ENCODE measurements around the gene ATCAY.
"Not testable (repeated sequence)": the region's sequence is repeated elsewhere in the genome, so short reads cannot be mapped to it uniquely, and the experiment has no call there.

Gene ATCAY

DNA sequence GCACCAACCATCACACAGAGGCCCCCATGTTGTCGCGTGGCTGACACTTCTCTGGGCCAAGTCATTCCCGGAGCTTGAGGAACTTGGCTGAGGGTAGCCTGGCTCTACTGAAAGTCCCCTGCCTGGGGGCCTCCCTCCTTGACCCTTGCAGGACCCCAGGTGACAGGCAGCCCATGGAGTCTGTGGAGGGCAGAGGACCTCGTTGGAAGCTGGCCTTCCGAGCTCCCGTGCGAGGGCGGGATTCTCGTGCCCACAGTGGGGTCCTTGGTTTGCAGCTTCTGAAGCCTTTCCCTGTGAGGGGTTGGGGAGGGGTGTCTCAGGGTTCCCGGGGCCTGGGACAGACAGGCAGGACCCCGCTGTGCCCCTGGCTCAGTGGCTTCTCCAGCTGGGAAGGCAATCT is 68.8 kb downstream of the ATCAY start:
- no peaks in the 10 kb centered on the region for H3K9me2 ChIP-seq (replicated peaks; ENCODE audit: low read depth, low read length)
- H3F3A ChIP-seq (ENCODE audit: low read depth) = no peaks in the 10 kb centered on the region
- no peak overlapping the region for H2AFZ ChIP-seq (ENCODE audit: low read length)
- H3K27me3 ChIP-seq (ENCODE audit: insufficient read depth, low read length, poor library complexity, severe bottlenecking) = no peaks in the 10 kb centered on the region
- H3K9me3 ChIP-seq (ENCODE audit: insufficient read depth, low read depth, low read length) = no peaks in the 10 kb centered on the region
- H3K36me3 ChIP-seq (ENCODE audit: insufficient read depth, low read length) = no peaks in the 10 kb centered on the region
- peak overlapping the region; percentile 78 for H3K4me2 ChIP-seq (ENCODE audit: low read depth, low read length, poor library complexity, severe bottlenecking)
- H3K4me3 ChIP-seq (ENCODE audit: low read length, poor library complexity, severe bottlenecking) = peak overlapping the region; percentile 76
- H3K4me1 ChIP-seq (ENCODE audit: insufficient read depth, low read length, poor library complexity, severe bottlenecking) = peaks cover 7% of the 10 kb centered on the region
- TF ChIP-seq, protein P1, sequence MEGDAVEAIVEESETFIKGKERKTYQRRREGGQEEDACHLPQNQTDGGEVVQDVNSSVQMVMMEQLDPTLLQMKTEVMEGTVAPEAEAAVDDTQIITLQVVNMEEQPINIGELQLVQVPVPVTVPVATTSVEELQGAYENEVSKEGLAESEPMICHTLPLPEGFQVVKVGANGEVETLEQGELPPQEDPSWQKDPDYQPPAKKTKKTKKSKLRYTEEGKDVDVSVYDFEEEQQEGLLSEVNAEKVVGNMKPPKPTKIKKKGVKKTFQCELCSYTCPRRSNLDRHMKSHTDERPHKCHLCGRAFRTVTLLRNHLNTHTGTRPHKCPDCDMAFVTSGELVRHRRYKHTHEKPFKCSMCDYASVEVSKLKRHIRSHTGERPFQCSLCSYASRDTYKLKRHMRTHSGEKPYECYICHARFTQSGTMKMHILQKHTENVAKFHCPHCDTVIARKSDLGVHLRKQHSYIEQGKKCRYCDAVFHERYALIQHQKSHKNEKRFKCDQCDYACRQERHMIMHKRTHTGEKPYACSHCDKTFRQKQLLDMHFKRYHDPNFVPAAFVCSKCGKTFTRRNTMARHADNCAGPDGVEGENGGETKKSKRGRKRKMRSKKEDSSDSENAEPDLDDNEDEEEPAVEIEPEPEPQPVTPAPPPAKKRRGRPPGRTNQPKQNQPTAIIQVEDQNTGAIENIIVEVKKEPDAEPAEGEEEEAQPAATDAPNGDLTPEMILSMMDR (conservative IDR thresholded peaks at IDR 0.05; ENCODE audit: low read length) = no peak
- TF ChIP-seq EZH2phosphoT487 (IDR thresholded peaks at IDR 0.05; ENCODE audit: borderline replicate concordance) = no peak
- no peaks in the 10 kb centered on the region for H4K20me1 ChIP-seq (ENCODE audit: insufficient read depth, low read length, poor library complexity, severe bottlenecking)
- H3K79me2 ChIP-seq (ENCODE audit: insufficient read depth, low read length) = peaks cover 10% of the 10 kb centered on the region; the same call in 1 of the 2 replicates
- H3K9ac ChIP-seq (ENCODE audit: low read depth, low read length, poor library complexity, severe bottlenecking) = peak overlapping the region; percentile 82

DNA sequence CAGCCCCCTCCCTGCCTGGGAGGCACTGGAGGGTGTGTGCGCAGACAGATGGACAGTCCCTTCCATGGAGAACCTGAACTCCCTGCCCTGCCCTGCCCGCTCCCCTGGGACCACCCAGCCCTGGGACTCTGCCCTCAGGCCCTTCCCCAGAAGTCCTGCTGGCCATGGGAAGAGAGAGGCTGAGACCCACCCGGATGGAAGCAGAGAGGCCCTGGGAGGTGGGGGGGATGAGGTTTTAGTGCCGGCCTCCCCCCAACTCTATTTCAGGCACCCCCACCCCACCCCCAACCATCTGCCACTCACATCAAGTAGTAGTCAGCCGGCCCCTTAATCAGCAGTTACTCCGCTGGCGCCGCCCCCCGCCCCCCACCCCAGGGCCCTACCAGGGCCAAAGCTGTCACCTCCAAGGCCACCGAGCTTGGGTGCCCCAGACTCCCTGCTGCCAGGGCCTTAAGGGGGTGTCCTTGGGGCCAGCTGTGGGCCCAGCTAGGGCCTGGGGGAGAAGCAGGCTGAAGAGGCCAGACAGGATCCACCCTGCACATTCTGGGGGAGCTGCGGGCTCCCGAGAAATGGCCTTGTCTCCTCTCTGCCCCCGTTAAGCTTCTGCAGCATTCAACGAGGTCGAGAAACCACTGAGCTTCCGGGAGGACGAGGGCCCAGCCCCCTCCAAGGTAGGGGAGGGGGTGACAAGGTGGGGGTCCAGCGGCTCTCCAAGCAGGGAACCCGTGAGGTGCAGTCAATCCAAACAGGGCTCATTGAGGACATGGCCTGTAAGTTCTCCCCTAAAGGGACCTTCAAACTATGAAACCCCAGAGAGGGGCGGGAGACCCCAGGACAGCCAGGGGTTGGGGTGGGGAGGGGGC is 69.7 kb downstream of the ATCAY start:
- peak overlapping the region; percentile 78 for H3K4me2 ChIP-seq (ENCODE audit: low read depth, low read length, poor library complexity, severe bottlenecking)

DNA sequence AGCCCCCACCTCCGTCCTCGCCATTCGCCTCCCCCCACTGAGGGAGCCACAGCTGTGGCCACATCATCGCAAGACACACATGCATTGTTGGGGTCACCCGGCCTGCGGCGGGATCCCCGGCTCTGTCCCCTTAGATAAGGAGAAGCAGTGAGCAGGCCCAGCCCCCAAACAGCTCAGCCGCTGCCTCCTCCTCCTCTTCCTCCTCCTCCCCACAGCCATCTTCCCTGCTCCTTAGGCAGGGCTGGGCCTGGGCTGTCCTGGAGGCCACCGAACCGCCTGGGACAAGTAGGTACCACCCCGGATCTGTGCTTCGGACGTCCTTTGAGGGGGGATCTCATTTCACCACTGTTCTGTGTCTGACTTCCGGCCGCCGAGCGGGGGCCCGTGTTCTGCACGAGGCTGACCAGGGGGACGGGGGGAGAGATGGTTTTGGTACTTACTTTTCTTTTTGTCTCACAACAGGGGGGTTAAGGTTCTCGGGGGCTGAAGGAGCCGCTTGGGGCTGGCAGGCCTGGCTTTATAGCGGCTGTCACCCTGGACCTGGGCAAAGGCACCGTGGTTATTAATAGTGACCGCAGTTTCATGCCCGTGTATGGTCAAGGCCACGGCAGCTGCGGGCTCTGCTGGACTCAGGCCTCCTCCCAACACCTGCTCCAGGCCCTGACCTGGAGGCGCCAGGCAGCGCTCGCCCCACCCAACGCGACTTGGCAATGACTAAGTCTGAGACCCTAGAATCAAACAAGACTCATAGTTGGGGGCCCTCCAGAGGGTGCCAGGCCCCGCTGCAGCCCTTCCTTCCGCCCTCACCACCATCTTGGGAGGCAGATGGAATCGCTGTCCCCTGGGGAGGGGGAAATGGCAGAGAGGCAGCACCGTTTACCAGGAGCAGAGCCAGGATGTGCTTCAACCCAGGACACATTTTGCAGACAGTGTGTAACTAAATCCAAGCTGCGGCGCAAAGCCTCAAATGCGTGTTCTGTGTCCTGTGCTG is 70.7 kb downstream of the ATCAY start:
- Histone ChIP-seq H3K9me3 (ENCODE audit: insufficient read depth, low read depth, low read length) (no peaks in the 10 kb centered on the region), H3K4me3 (ENCODE audit: low read length, poor library complexity, severe bottlenecking) (peak overlapping the region; percentile 76), H4K20me1 (ENCODE audit: insufficient read depth, low read length, poor library complexity, severe bottlenecking) (no peaks in the 10 kb centered on the region), H3F3A (ENCODE audit: low read depth) (no peaks in the 10 kb centered on the region), H3K4me2 (ENCODE audit: low read depth, low read length, poor library complexity, severe bottlenecking) (peak overlapping the region; percentile 78), H3K27me3 (ENCODE audit: insufficient read depth, low read length, poor library complexity, severe bottlenecking) (no peaks in the 10 kb centered on the region), H3K79me2 (ENCODE audit: insufficient read depth, low read length) (peaks cover 10% of the 10 kb centered on the region; the same call in 1 of the 2 replicates), H3K36me3 (ENCODE audit: insufficient read depth, low read length) (no peaks in the 10 kb centered on the region), H3K4me1 (ENCODE audit: insufficient read depth, low read length, poor library complexity, severe bottlenecking) (peaks cover 7% of the 10 kb centered on the region), H3K9ac (ENCODE audit: low read depth, low read length, poor library complexity, severe bottlenecking) (peak overlapping the region; percentile 82), H3K9me2 (replicated peaks; ENCODE audit: low read depth, low read length) (no peaks in the 10 kb centered on the region), H2AFZ (ENCODE audit: low read length) (peak overlapping the region; percentile 47)
- TF ChIP-seq EZH2phosphoT487 (IDR thresholded peaks at IDR 0.05; ENCODE audit: borderline replicate concordance) = no peak
- TF ChIP-seq, protein P1 (conservative IDR thresholded peaks at IDR 0.05; ENCODE audit: low read length) = no peak

More for the DNA sequence above, 69.7 kb downstream of the ATCAY start:
- no peaks in the 10 kb centered on the region for H3K36me3 ChIP-seq (ENCODE audit: insufficient read depth, low read length)
- H3K9me2 ChIP-seq (replicated peaks; ENCODE audit: low read depth, low read length) = no peaks in the 10 kb centered on the region
- peaks cover 7% of the 10 kb centered on the region for H3K4me1 ChIP-seq (ENCODE audit: insufficient read depth, low read length, poor library complexity, severe bottlenecking)
- no peaks in the 10 kb centered on the region for H4K20me1 ChIP-seq (ENCODE audit: insufficient read depth, low read length, poor library complexity, severe bottlenecking)
- no peaks in the 10 kb centered on the region for H3F3A ChIP-seq (ENCODE audit: low read depth)
- peaks cover 10% of the 10 kb centered on the region; the same call in 1 of the 2 replicates for H3K79me2 ChIP-seq (ENCODE audit: insufficient read depth, low read length)
- H2AFZ ChIP-seq (ENCODE audit: low read length) = peak overlapping the region; percentile 47
- no peak for TF ChIP-seq EZH2phosphoT487 (IDR thresholded peaks at IDR 0.05; ENCODE audit: borderline replicate concordance)
- peak overlapping the region; percentile 76 for H3K4me3 ChIP-seq (ENCODE audit: low read length, poor library complexity, severe bottlenecking)
- no peaks in the 10 kb centered on the region for H3K9me3 ChIP-seq (ENCODE audit: insufficient read depth, low read depth, low read length)
- H3K9ac ChIP-seq (ENCODE audit: low read depth, low read length, poor library complexity, severe bottlenecking) = peak overlapping the region; percentile 82
- no peaks in the 10 kb centered on the region for H3K27me3 ChIP-seq (ENCODE audit: insufficient read depth, low read length, poor library complexity, severe bottlenecking)

DNA sequence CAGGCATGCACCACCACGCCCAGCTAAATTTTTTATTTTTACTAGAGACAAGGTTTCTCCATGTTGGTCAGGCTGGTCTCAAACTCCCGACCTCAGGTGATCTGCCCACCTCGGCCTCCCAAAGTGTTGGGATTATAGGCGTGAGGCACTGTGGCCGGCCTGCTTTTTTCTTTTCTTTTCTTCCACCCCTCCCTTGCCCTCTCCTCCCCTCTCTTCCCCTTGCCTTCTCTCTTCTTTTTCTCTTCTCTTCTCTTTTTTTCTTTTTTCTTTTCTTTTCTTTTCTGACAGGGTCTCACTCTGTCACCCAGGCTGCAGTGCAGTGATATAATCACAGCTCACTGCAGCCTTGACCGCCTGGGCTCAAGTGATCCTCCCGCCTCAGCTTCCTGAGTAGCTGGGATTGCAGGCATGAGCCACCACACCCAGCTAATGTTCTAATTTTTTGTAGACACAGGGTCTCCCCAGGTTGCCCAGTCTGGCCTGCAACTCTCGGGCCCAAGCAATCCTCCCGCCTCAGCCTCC is 72.3 kb downstream of the ATCAY start:
- H3K4me3 ChIP-seq (ENCODE audit: low read length, poor library complexity, severe bottlenecking); H4K20me1 ChIP-seq (ENCODE audit: insufficient read depth, low read length, poor library complexity, severe bottlenecking); H3F3A ChIP-seq (ENCODE audit: low read depth); H3K36me3 ChIP-seq (ENCODE audit: insufficient read depth, low read length); H3K9me3 ChIP-seq (ENCODE audit: insufficient read depth, low read depth, low read length); H3K9ac ChIP-seq (ENCODE audit: low read depth, low read length, poor library complexity, severe bottlenecking); H3K27me3 ChIP-seq (ENCODE audit: insufficient read depth, low read length, poor library complexity, severe bottlenecking); H2AFZ ChIP-seq (ENCODE audit: low read length); H3K79me2 ChIP-seq (ENCODE audit: insufficient read depth, low read length); H3K4me1 ChIP-seq (ENCODE audit: insufficient read depth, low read length, poor library complexity, severe bottlenecking); H3K9me2 ChIP-seq (replicated peaks; ENCODE audit: low read depth, low read length): not testable (repeated sequence)
- peak overlapping the region; percentile 78 for H3K4me2 ChIP-seq (ENCODE audit: low read depth, low read length, poor library complexity, severe bottlenecking)
